ENCODE measurements around the gene GPR148.
"Not testable (repeated sequence)": the region's sequence is repeated elsewhere in the genome, so short reads cannot be mapped to it uniquely, and the experiment has no call there.

- TF ChIP-seq EZH2phosphoT487 (IDR thresholded peaks at IDR 0.05; ENCODE audit: low read depth, severe bottlenecking, unreplicated experiment); CTCF (IDR thresholded peaks at IDR 0.05; ENCODE audit: poor library complexity): not testable (repeated sequence)
Measured at GRCh38 chr2:130692041-130692770, 36.7 kb upstream of the GPR148 start.

Measured in hepatocyte (in vitro differentiated cells).